Liver (tissue), 9 donors: ENCODE measurements around the gene PIK3CA. TPM values are rescaled to one million over a fixed set of nuclear protein-coding genes. Genes with fewer than 3 reads are reported as not detected.

Experiments
- DNase-seq: peaks from one replicate; pipeline ENCODE4 v3.0.0-alpha.2; 2017; ENCODE audit warnings: low spot score
- H3K27ac ChIP-seq, 2 donors: one replicate each; pipeline ENCODE4 v1.7.0; 2013; ENCODE audit warnings: inconsistent platforms in 2 of 2, low read length in 2 of 2, control low read depth in 1 of 2, low read depth in 1 of 2, mild to moderate bottlenecking in 1 of 2
- H3K27me3 ChIP-seq, 4 donors: one replicate each; pipeline versions ENCODE4 v1.6.1 to v1.7.0; 2013; ENCODE audit warnings: low read length in 3 of 4, inconsistent platforms in 1 of 4, mild to moderate bottlenecking in 1 of 4, moderate library complexity in 1 of 4; ENCODE audit not compliant: control insufficient read depth in 4 of 4, insufficient read depth in 4 of 4
- H3K36me3 ChIP-seq, 4 donors: one replicate each; pipeline versions ENCODE4 v1.6.1 to v1.7.0; 2013; ENCODE audit warnings: low read length in 3 of 4, mild to moderate bottlenecking in 3 of 4, low read depth in 1 of 4, moderate library complexity in 1 of 4; ENCODE audit not compliant: control insufficient read depth in 4 of 4, insufficient read depth in 3 of 4
- H3K4me1 ChIP-seq, 4 donors: one replicate each; pipeline versions ENCODE4 v1.6.1 to v1.7.0; 2013; ENCODE audit warnings: low read length in 3 of 4, mild to moderate bottlenecking in 3 of 4, moderate library complexity in 1 of 4; ENCODE audit not compliant: control insufficient read depth in 4 of 4, insufficient read depth in 4 of 4
- H3K4me3 ChIP-seq, 3 donors: one replicate each; pipeline versions ENCODE4 v1.6.1 to v1.7.0; 2013; ENCODE audit warnings: low read length in 3 of 3, control low read depth in 1 of 3, low read depth in 1 of 3, mild to moderate bottlenecking in 1 of 3
- H3K9ac ChIP-seq, 2 donors: one replicate each; pipeline ENCODE4 v1.7.0; 2013; ENCODE audit warnings: low read length in 2 of 2, mild to moderate bottlenecking in 2 of 2, moderate library complexity in 2 of 2, control low read depth in 1 of 2, low read depth in 1 of 2
- H3K9me3 ChIP-seq, 4 donors: one replicate each; pipeline versions ENCODE4 v1.6.1 to v1.7.0; 2013; ENCODE audit warnings: low read length in 3 of 4; ENCODE audit not compliant: control insufficient read depth in 4 of 4
- CTCF ChIP-seq: fragments of 150-350 bp; IDR thresholded peaks from 2 replicates; pipeline ENCODE4 v1.5.1; 2017; ENCODE audit warnings: improper control_type of control experiment, low read depth, low read length; ENCODE audit not compliant: missing input control
- EGR1 ChIP-seq, 2 donors: IDR thresholded peaks; 2 replicates each; pipeline ENCODE4 v1.6.1; 2016 to 2018; ENCODE audit warnings: antibody characterized with exemption in 2 of 2, low read depth in 2 of 2
- FOXA1 ChIP-seq: IDR thresholded peaks from 2 replicates; pipeline ENCODE4 v1.6.1; 2016; ENCODE audit warnings: antibody characterized with exemption
- FOXA2 ChIP-seq: IDR thresholded peaks from 2 replicates; pipeline ENCODE4 v1.6.1; 2016; ENCODE audit warnings: antibody characterized with exemption
- HNF4A ChIP-seq, 2 donors: conservative IDR thresholded peaks; 2 replicates each; pipeline ENCODE4 v1.6.1; 2016; ENCODE audit warnings: antibody characterized with exemption in 2 of 2, mild to moderate bottlenecking in 2 of 2
- HNF4G ChIP-seq: IDR thresholded peaks from 2 replicates; pipeline ENCODE4 v1.6.1; 2016; ENCODE audit warnings: antibody characterized with exemption
- NR2F2 ChIP-seq: IDR thresholded peaks from 2 replicates; pipeline ENCODE4 v1.6.1; 2016; ENCODE audit warnings: antibody characterized with exemption
- REST ChIP-seq: IDR thresholded peaks from 2 replicates; pipeline ENCODE4 v1.6.1; 2016; ENCODE audit warnings: antibody characterized with exemption, mild to moderate bottlenecking
- RXRA ChIP-seq, 2 donors: IDR thresholded peaks; 2 replicates each; pipeline ENCODE4 v1.6.1; 2017 to 2018; ENCODE audit warnings: antibody characterized with exemption in 2 of 2, mild to moderate bottlenecking in 1 of 2
- SP1 ChIP-seq: IDR thresholded peaks from 2 replicates; pipeline ENCODE4 v1.6.1; 2018; ENCODE audit warnings: antibody characterized with exemption, mild to moderate bottlenecking
- TAF1 ChIP-seq: conservative IDR thresholded peaks from 2 replicates; pipeline ENCODE4 v1.6.1; 2016; ENCODE audit warnings: antibody characterized with exemption, mild to moderate bottlenecking
- YY1 ChIP-seq: IDR thresholded peaks from 2 replicates; pipeline ENCODE4 v1.6.1; 2016; ENCODE audit warnings: antibody characterized with exemption, mild to moderate bottlenecking
- WGBS: extraction: QIAGEN DNeasy Blood & Tissue Kit; methylation state at CpG from one replicate; pipeline ENCODE4 v1.1.7; 2013; 5-methylcytosine and 5-hydroxymethylcytosine counted together
- polyA plus RNA-seq, 2 donors: library from polyadenylated mRNA; stranded (reverse) in 1 of 2; unstranded in 1 of 2; fragments of 200-250 nt in 1 of 2; fragments of >200 nt in 1 of 2; fragmentation: Nextera tagmentation in 1 of 2; extraction: Ambion mirVana in 1 of 2; gene quantifications; one replicate each; pipeline versions ENCODE4 v1.2.1 to v1.2.3, GENCODE V29; 2013 to 2015
- total RNA-seq, 2 donors: library from RNA; depleted of rRNA; stranded (reverse); fragments of >200 nt; gene quantifications; one replicate each; pipeline ENCODE4 v1.2.3, GENCODE V29; 2014
- TF ChIP-seq, protein P1 (sequence below): IDR thresholded peaks from 2 replicates; pipeline ENCODE4 v1.6.1; 2016; ENCODE audit warnings: antibody characterized with exemption
- donor health status: healthy.
- donor health status: healthy.
- donor health status: healthy.
- donor health status: healthy.
- donor health status: healthy.

The PIK3CA gene
- total and polyA plus RNA-seq, 4 donors: 3.6 to 14.6 (median 7.2) TPM

DNA sequence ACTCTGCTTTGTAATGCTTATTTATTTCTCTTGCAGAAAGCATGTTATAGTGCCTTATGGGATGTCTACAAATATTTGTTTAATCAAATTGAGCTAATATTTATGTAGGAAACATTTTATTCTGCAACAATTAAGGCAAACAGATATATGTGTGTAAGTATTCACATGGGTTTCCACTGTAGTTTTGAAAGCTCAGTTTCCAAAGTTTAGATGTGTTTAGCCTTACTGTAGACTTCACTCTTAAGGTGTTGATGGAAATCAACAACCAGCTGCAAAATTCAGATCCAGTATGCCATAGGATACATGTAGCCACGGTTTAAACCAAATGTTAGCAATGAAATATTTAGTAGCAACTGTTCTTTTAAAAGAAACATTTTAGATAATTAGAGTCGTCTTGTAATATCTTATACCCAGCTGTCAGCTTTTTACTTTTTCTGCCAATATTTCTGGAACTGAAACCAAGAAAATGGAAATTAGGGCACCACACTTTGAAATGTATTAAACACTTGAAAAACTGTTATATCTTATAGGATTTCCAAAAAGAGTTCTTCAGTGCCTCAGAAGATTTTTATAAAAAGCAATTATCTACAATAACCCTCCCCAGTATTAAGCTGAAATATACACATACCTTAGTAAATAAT is 18.5 kb downstream of the PIK3CA start:
- Histone ChIP-seq H3K9me3 (no peaks in the 10 kb centered on the region), H3K4me1 (peaks cover 0 to 15% (median 1%) of the 10 kb centered on the region in 4 donors), H3K27ac (no peak overlapping the region), H3K27me3 (no peaks in the 10 kb centered on the region), H3K36me3 (no peaks in the 10 kb centered on the region), H3K9ac (no peak overlapping the region), H3K4me3 (no peak overlapping the region)
- TF ChIP-seq, protein P1, sequence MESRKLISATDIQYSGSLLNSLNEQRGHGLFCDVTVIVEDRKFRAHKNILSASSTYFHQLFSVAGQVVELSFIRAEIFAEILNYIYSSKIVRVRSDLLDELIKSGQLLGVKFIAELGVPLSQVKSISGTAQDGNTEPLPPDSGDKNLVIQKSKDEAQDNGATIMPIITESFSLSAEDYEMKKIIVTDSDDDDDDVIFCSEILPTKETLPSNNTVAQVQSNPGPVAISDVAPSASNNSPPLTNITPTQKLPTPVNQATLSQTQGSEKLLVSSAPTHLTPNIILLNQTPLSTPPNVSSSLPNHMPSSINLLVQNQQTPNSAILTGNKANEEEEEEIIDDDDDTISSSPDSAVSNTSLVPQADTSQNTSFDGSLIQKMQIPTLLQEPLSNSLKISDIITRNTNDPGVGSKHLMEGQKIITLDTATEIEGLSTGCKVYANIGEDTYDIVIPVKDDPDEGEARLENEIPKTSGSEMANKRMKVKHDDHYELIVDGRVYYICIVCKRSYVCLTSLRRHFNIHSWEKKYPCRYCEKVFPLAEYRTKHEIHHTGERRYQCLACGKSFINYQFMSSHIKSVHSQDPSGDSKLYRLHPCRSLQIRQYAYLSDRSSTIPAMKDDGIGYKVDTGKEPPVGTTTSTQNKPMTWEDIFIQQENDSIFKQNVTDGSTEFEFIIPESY: no peak
- TF ChIP-seq HNF4A (conservative IDR thresholded peaks at IDR 0.05): no peak
- TF ChIP-seq EGR1 (IDR thresholded peaks at IDR 0.05; ENCODE audit: low read depth in 2 of 2): no peak
- TF ChIP-seq TAF1: no peak
- TF ChIP-seq SP1: no peak
- TF ChIP-seq CTCF: no peak
- TF ChIP-seq FOXA2: no peak
- no peak for TF ChIP-seq NR2F2
- 73% methylated on average over 2 of the region's 2 CpGs for WGBS
- no peak for DNase-seq

- no peaks in the 10 kb centered on the region for H3K36me3 ChIP-seq
Observed at GRCh38 chr3:179168918-179169317, 20.8 kb downstream of the PIK3CA start.

More at GRCh38 chr3:179168918-179169317, 20.8 kb downstream of the PIK3CA start:
- H3K9me3 ChIP-seq: no peaks in the 10 kb centered on the region
- WGBS: 89% methylated on average over 2 of the region's 2 CpGs
- peaks cover 0 to 15% (median under 1%) of the 10 kb centered on the region in 4 donors for H3K4me1 ChIP-seq
- no peak overlapping the region for H3K9ac ChIP-seq
- no peak overlapping the region for H3K27ac ChIP-seq
- no peaks in the 10 kb centered on the region for H3K27me3 ChIP-seq
- H3K4me3 ChIP-seq: no peak overlapping the region
- TF ChIP-seq FOXA2 (no peak), HNF4G (no peak), FOXA1 (no peak), RXRA (IDR thresholded peaks at IDR 0.05) (no peak), EGR1 (IDR thresholded peaks at IDR 0.05; ENCODE audit: low read depth in 2 of 2) (no peak), TAF1 (no peak), REST (no peak), SP1 (no peak), CTCF (no peak), NR2F2 (no peak), YY1 (no peak)
- no peak for DNase-seq
